Measurements from ENCODE around the gene ELMO3.

ELMO3 gene

GRCh38 chr16:67157106-67157748 is 41.7 kb upstream of the ELMO3 start:
- no peak for DNase-seq (ENCODE audit: low read depth in 1 of 2, low spot score in 1 of 2)
- in situ Hi-C loops (cut with HindIII; ENCODE audit: low pct_unique_long_range_greater_than_20kb, low sequenced_read_pairs): no loop called here

GRCh38 chr16:67157892-67158635 is 40.9 kb upstream of the ELMO3 start:
- in situ Hi-C loops (cut with HindIII; ENCODE audit: low pct_unique_long_range_greater_than_20kb, low sequenced_read_pairs): no loop called here
- TF ChIP-seq JUND (IDR thresholded peaks at IDR 0.05; ENCODE audit: low read depth): no peak
- DNase-seq (ENCODE audit: low read depth in 1 of 2, low spot score in 1 of 2): no peak

More at GRCh38 chr16:67157106-67157748, 41.7 kb upstream of the ELMO3 start:
- TF ChIP-seq JUND (IDR thresholded peaks at IDR 0.05; ENCODE audit: low read depth): no peak

GRCh38 chr16:67158637-67159600 is 40.0 kb upstream of the ELMO3 start:
- in situ Hi-C loops (cut with HindIII; ENCODE audit: low pct_unique_long_range_greater_than_20kb, low sequenced_read_pairs): no loop called here
- TF ChIP-seq JUND (IDR thresholded peaks at IDR 0.05; ENCODE audit: low read depth): no peak
- peak; percentile 56 to 63 for DNase-seq (ENCODE audit: low read depth in 1 of 2, low spot score in 1 of 2)

DNA sequence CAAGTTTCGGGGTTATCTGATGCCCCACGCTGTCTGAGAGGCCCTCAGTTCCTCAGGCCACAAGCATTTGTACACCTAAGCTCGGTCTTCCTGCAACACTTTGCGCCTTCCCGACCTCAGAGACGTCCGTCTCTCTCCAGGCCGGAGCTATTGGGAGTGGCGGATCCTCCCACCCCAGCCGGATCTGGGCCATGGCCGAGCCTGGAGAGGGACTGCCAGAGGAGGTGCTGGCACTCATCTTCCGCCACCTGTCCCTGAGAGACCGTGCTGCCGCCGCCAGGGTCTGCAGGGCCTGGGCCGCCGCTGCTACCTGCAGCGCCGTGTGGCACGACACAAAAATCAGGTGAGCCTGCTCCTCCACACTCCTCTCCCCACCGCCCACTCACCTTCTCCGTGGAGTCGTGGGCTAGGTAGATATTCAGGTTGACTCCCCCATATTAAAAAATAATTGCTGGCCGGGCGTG is 37.3 kb upstream of the ELMO3 start:
- TF ChIP-seq JUND (IDR thresholded peaks at IDR 0.05; ENCODE audit: low read depth): no peak
- in situ Hi-C loops (cut with HindIII; ENCODE audit: low pct_unique_long_range_greater_than_20kb, low sequenced_read_pairs): no loop called here
- peak; percentile 72 to 75 for DNase-seq (ENCODE audit: low read depth in 1 of 2, low spot score in 1 of 2)

DNA sequence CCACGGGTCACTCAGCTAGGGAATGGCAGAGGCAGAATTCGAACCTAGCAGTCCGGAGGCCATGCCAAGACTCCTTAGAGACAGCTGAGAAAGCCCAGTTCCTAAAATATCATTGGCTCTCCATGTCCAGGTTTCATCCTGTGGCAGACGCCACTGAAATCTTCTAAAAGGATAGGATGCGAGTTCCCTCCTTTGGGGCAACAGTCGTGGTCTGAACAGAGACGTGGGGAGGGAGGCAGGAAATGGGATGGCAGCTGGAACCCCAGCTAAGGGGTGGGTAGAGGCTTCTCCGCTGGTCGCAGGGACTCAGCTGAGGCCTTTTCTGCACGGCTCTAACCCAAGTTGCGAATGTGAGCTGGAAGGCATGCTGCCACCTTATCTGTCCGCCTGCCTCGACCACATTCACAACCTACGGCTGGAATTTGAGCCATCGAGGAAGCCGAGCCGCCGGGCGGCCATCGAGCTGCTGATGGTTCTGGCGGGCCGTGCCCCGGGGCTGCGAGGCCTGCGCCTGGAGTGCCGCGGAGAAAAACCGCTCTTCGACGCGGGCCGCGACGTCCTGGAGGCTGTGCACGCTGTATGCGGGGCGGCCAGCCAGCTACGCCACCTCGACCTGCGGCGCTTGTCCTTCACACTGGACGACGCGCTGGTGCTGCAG is 36.3 kb upstream of the ELMO3 start:
- no peak for TF ChIP-seq JUND (IDR thresholded peaks at IDR 0.05; ENCODE audit: low read depth)
- in situ Hi-C loops (cut with HindIII; ENCODE audit: low pct_unique_long_range_greater_than_20kb, low sequenced_read_pairs): no loop called here

GRCh38 chr16:67163164-67163998 is 35.5 kb upstream of the ELMO3 start:
- TF ChIP-seq JUND (IDR thresholded peaks at IDR 0.05; ENCODE audit: low read depth): no peak
- in situ Hi-C loops (cut with HindIII; ENCODE audit: low pct_unique_long_range_greater_than_20kb, low sequenced_read_pairs): no loop called here
- no peak for DNase-seq (ENCODE audit: low read depth in 1 of 2, low spot score in 1 of 2)

More for the DNA sequence above, 36.3 kb upstream of the ELMO3 start:
- peak in 1 of 2 experiments; percentile 58 for DNase-seq (ENCODE audit: low read depth in 1 of 2, low spot score in 1 of 2)

GRCh38 chr16:67163999-67164558 is 34.9 kb upstream of the ELMO3 start:
- in situ Hi-C loops (cut with HindIII; ENCODE audit: low pct_unique_long_range_greater_than_20kb, low sequenced_read_pairs): no loop called here
- TF ChIP-seq JUND (IDR thresholded peaks at IDR 0.05; ENCODE audit: low read depth): no peak

DNA sequence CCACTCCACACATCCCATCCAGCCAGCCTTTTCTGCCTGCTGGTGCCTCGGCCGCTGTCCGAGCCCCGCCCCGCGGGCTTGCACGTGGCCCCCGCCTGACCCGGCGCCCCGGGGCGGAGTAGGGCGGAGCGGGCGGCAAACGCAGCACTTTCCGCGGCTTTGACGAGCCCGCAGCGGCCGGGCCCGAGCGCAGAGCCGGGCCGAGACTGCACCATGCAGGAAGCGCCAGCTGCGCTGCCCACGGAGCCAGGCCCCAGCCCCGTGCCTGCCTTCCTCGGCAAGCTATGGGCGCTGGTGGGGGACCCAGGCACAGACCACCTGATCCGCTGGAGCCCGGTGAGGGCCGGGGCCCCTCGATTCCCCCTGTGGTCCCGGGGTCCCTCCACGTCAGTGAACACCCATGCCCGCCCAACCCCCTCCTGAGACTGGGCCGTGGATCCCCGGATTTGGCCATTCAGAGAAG is 34.3 kb upstream of the ELMO3 start, which contains the start of gene HSF4:
Gene HSF4, plus strand, starts transcription at position 147 of the 463 bp plus-strand sequence. Its CDS starts 67 bp downstream, at position 214.
- TF ChIP-seq JUND (IDR thresholded peaks at IDR 0.05; ENCODE audit: low read depth): no peak
- DNase-seq (ENCODE audit: low read depth in 1 of 2, low spot score in 1 of 2): no peak
- in situ Hi-C loops (cut with HindIII; ENCODE audit: low pct_unique_long_range_greater_than_20kb, low sequenced_read_pairs): no loop called here

More at GRCh38 chr16:67163999-67164558, 34.9 kb upstream of the ELMO3 start:
- no peak for DNase-seq (ENCODE audit: low read depth in 1 of 2, low spot score in 1 of 2)

DNA sequence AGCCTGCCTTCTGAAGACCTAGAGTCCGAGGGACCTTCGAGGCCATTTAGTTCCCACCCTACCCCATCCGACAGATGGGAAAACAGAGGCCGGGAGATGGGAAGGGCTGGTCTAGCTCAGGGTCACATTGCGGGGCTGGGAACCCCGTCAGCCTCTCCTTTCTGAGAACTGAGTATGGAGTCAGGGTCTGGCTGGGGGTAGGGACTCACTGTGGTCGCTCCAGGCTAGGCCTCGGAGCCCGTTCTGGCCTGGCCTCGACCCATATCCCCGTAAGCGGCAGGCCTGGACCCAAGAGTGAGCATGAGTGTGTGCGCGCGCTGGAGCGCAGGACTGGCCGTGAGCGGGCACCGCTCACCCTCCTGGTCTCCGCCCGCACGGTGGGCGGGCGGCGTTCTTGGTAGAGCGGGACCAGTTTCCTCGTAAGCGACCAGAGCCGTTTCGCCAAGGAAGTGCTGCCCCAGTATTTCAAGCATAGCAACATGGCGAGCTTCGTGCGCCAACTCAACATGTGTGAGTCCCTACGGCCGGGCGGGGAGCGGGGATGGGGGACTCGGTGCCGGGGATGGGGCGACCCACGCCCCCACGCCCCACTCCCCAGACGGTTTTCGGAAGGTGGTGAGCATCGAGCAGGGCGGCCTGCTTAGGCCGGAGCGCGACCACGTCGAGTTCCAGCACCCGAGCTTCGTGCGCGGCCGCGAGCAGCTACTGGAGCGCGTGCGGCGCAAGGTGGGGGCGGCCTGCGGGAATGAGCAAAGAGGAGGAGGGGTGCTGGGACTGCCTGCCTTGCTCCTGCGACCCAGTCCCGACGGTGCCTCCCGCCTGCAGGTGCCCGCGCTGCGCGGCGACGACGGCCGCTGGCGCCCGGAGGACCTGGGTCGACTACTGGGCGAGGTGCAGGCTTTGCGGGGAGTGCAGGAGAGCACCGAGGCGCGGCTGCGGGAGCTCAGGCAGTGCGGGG is 33.5 kb upstream of the ELMO3 start:
- DNase-seq (ENCODE audit: low read depth in 1 of 2, low spot score in 1 of 2): no peak
- in situ Hi-C loops (cut with HindIII; ENCODE audit: low pct_unique_long_range_greater_than_20kb, low sequenced_read_pairs): no loop called here
- no peak for TF ChIP-seq JUND (IDR thresholded peaks at IDR 0.05; ENCODE audit: low read depth)

DNA sequence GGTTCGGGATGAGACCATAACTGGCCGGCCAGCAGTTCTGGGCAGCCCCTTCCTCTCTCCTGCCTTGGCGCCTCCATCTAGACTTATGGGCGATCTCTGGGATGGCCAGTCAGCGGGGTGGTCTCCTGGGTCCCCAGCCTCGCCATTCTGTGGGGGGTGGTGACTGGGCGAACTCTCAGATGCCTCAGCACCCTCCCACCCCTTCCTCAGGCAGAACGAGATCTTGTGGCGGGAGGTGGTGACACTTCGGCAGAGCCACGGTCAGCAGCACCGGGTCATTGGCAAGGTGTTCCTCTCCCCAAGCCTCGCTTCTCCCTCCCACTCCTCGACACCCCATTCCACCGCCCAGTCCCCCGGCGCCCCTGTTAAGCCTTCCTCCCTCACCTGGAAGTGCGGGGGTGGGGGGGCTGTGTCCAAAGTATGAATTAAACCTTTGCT is 32.8 kb upstream of the ELMO3 start:
- in situ Hi-C loops (cut with HindIII; ENCODE audit: low pct_unique_long_range_greater_than_20kb, low sequenced_read_pairs): no loop called here
- DNase-seq (ENCODE audit: low read depth in 1 of 2, low spot score in 1 of 2): no peak
- no peak for TF ChIP-seq JUND (IDR thresholded peaks at IDR 0.05; ENCODE audit: low read depth)
